Measurements from ENCODE around the gene MLX.

The MLX gene

DNA sequence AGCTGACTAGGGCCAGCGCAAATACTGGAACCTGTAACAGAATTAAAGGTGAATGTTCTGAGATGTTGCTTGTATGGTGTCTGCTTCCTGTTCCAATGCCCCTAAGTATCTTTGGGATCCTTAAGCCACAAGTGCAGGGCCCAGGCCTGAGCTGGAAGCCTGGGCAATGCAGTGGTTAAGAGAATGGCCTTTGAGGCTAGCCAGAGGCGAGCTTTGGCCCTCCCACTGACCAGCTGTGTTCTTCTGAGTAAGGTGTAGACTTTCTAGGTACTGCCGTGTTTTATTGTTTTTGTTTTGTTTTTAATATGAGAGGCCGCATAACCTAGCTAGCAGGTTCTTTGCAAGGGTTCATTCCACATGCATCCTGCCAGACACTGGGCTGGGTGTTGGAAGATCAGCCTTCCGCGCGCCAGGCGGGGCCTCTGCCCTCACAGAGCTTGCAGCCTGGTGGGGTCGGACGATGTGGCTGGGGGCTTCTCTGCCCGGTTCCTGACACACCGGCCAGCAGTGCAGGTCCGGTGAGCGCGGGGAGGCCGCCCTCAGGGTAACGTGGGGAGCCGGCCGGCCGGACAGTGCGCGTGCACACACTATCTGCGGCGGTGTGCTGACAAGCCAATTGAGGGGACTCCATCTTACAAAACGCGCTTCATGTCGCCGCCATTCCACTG, 551 bp upstream of the MLX start:
- peak overlapping the region; percentile 74 for H3K4me3 ChIP-seq (ENCODE audit: low read depth, low read length)
- no peak for TF ChIP-seq CTCF (conservative IDR thresholded peaks at IDR 0.05; ENCODE audit: low read depth, low read length)
- DNase-seq (ENCODE audit: low read depth): no peak

DNA sequence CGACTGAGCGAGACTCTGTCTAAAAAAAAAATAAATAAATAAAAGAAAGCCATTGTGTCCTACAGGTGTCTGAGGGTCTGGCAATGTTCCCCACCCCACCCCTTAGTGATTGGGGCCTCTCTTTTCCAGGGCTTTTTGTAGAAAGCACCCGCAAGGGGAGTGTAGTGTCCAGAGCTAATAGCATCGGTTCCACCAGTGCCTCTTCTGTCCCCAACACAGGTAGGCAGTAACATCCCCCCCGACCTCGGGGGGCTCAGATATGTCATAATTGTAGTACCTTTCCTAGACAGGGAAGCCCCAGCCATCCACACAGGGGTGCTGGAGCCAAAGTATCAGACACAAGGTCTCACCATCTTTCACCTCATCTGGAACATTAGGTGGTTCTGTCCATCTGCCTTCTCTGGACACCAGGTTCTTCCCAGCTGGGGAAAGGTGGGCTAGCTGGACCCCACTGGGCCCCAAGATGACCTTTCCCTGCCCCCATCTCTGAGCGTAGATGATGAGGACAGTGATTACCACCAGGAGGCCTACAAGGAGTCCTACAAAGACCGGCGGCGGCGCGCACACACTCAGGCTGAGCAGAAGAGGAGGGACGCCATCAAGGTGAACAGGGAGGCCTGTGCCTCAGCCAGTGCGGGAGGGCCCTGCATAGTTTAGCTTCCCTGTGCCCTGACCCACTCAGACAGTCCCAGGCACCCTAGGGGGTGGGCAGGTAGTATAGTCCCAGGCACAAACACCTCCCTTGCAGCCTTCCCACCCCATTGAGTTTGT, 1.6 kb downstream of the MLX start:
- H3K4me3 ChIP-seq (ENCODE audit: low read depth, low read length): no peak overlapping the region
- TF ChIP-seq CTCF (conservative IDR thresholded peaks at IDR 0.05; ENCODE audit: low read depth, low read length): no peak
- no peak for DNase-seq (ENCODE audit: low read depth)

DNA sequence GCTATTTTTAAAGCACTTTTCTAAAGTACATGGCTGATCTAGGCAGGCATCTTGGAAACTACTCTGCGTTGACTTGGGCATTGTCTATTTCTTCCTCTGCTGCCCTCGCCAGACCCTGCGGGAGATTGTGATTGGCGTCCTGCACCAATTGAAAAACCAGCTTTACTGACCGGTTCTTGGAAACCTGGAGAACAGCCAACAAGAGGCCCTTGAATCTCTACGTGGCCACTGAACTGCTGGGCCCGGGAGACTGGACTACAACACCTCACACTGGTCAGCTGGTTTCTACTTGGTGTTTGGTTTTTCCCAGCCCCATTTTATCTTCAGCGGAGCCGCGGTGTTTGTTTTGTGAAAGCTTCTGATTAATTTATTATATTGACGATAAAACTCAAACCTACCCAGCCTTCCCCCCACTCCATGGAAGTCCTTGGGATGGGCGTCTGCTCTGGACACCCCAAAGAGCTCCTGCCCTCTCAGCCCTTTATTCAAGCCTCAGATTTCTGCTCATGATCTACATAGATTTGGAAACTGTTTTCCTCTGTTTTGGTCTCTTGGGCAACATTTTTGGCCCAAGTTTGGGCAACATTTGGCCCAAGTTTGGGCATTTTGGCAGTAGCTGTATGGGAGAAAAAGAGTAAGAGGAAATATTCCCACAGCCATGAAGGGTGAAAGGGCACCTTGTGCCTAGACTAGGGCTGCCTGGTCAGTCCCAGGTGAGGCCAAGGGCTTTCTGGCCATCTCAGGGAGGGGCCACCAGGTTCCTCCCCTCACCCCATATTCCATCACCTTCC, 4.7 kb downstream of the MLX start:
- TF ChIP-seq CTCF (conservative IDR thresholded peaks at IDR 0.05; ENCODE audit: low read depth, low read length): no peak
- H3K4me3 ChIP-seq (ENCODE audit: low read depth, low read length): no peak overlapping the region
- no peak for DNase-seq (ENCODE audit: low read depth)

DNA sequence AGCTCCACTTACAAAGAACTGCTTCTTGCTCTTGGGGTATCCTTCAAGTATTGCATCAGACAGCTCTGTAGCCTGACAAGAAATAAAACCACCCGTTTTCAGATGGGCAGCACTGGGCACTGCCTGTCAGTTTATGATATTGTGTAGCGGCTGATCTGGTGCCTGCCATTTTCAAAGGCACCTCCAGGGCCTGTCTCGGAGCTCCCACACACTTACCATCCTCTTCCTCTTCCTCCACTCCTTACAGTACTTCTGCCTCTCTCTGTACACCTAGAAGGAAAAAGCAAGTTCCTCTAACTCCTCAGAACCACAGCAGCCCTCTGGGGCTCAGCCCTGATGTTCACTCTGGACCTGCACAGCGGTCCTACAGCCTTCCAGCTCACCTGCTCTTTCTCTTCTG, 6.2 kb downstream of the MLX start:
- DNase-seq (ENCODE audit: low read depth): no peak
- no peak for TF ChIP-seq CTCF (conservative IDR thresholded peaks at IDR 0.05; ENCODE audit: low read depth, low read length)
- no peak overlapping the region for H3K4me3 ChIP-seq (ENCODE audit: low read depth, low read length)

GRCh38 chr17:42574463-42574862, 7.6 kb downstream of the MLX start:
- no peak overlapping the region for H3K4me3 ChIP-seq (ENCODE audit: low read depth, low read length)
- TF ChIP-seq CTCF (conservative IDR thresholded peaks at IDR 0.05; ENCODE audit: low read depth, low read length): no peak
- DNase-seq (ENCODE audit: low read depth): no peak

DNA sequence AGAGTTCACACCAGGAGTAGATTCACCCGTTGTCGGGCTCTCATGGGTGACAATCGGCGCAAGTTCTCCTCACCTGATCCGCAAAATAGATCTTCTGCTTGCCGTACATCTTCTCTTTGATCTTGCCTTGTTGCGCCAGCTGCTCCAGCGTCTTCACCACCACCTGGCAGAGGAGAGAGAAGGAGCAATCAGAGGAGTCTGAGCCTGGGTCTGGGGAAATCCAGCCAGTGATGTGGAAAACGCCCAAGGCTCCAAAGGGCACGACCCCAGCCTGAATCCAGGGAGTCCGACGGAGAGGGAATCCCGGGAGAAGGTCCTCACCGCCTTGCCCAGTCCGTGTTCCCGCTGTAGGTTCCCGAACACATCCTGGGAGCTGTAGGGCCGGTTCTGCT, 10.2 kb downstream of the MLX start:
- no peak for TF ChIP-seq CTCF (conservative IDR thresholded peaks at IDR 0.05; ENCODE audit: low read depth, low read length)
- H3K4me3 ChIP-seq (ENCODE audit: low read depth, low read length): peak overlapping the region; percentile 88
- no peak for DNase-seq (ENCODE audit: low read depth)
